GM19035 (cell line): ENCODE measurements around the gene CRLF2.
"Not testable (repeated sequence)": the region's sequence is repeated elsewhere in the genome, so short reads cannot be mapped to it uniquely, and the experiment has no call there.

Source experiments
- ATAC-seq: cut with Tn5 transposase; IDR thresholded peaks from one replicate; pipeline ENCODE4 v1.9.1; 2021; ENCODE audit not compliant: unreplicated experiment

The CRLF2 gene

GRCh38 chrX:1169189-1169588, 43.3 kb downstream of the CRLF2 start:
- no peak for ATAC-seq

GRCh38 chrX:1167918-1168481, 44.4 kb downstream of the CRLF2 start:
- ATAC-seq = no peak

DNA sequence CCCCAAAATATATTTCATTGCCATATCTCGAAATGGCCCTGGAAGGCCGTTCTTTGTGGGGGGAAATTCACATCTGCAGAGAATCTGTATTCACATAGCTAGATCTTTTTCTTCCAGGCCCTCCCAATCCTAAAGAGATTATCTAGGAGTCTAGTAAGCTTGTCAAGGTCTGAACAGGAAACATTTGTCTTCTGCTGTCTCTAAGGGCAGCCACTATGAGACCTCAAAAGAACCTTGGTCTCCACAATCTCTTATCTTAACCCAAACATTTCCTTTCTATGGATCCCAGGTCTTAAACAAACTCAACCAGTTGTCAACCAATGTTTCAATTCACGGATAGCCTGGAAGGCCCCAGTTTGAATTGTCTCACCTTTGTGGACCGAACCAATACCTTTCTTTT, 45.0 kb downstream of the CRLF2 start:
- no peak for ATAC-seq

GRCh38 chrX:1165535-1166196, 46.8 kb downstream of the CRLF2 start:
- ATAC-seq = no peak

DNA sequence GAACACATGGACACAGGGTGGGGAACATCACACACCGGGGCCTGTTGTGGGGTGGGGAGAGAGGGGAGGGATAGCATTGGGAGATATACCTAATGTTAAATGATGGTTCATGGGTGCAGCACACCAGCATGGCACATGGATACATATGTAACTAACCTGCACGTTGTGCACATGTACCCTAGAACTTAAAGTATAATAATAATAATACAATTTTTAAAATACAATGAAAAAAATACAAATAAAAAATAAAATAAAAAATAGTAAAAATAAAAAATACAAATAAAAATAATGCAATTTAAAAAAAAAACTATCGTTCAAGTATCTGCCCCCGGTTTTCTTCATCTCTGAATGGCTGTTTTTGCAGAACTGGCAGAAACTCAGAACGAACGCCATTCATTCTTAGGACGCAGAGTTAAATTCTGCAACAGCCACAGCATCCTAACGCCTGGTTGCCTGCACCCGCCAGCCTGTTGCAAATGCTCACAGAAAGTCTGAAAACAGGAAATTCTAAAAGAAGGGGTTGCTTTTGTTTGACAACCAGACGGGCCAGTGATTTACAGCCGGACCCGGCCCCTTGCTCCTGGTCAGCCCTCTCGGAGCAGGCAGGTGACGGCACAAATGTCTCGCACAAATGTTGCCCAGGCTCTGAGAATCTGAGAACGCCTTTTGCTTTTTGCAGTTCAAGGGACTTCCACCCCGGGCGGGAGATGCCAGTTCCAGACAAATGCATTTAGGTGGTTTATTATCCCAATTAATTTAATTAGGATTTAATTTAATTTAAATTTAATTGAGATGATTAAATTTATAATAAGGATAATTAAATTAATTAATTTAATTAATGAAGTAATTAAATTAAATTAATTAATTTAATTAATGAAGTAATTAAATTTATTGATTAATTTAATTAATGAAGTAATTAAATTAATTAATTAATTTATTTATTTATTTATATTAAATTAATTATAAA, 47.8 kb downstream of the CRLF2 start:
- no peak for ATAC-seq

DNA sequence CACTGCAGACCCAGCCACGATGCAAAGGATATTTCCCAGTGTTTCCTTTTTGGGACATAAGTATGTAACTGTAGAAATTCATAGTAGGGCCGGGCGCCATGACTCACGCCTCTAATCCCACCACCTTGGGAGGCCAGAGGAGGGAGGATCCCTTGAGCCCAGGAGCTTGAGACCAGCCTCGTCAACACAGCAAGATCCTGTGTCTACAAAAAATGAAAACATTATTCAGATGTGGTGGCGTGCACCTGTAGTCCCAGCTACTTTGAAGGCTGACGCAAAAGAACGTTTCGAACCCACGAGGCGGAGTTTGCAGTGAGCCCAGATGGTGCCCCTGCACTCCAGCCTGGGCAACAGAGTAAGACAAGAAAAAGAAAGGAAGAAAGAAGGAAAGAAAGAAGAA, 49.2 kb downstream of the CRLF2 start:
- ATAC-seq = no peak

GRCh38 chrX:1162119-1162916, 50.1 kb downstream of the CRLF2 start:
- no peak for ATAC-seq

DNA sequence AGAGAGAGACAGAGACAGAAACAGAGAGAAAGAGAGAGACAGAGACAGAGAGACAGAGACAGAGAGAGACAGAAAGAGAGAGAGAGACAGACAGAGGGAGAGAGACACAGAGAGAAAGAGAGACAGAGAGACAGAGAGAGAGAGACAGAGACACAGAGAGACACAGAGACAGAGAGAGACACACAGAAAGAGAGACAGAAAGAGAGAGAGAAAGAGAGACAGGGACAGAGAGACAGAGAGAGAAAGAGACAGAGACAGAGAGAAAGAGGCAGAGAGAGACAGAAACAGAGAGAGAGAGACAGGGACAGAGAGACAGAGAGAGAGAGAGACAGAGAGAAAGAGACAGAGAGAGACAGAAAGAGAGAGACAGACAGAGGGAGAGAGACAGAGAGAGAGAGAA, 52.9 kb downstream of the CRLF2 start:
- ATAC-seq = no peak

GRCh38 chrX:1156681-1157455, 55.6 kb downstream of the CRLF2 start:
- not testable (repeated sequence) for ATAC-seq

DNA sequence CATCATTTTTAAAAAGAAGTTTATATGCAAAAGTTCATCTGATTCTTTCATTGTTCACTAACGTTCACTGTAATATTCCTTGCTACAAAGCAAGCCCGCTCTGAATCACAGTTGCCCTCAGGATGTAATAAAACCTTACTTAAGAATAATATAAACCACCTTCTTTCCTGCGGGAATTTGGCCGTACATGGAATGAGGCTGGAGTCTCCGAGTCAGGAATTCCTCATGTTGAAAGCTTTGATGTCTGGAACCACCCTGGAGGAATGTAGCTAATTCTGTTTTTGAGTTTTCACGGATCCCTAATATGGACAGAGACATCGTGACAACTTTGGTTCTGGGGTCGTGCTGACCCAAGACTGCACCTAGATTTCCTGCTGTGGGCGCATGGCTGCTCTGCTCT, 58.5 kb downstream of the CRLF2 start:
- ATAC-seq = no peak

DNA sequence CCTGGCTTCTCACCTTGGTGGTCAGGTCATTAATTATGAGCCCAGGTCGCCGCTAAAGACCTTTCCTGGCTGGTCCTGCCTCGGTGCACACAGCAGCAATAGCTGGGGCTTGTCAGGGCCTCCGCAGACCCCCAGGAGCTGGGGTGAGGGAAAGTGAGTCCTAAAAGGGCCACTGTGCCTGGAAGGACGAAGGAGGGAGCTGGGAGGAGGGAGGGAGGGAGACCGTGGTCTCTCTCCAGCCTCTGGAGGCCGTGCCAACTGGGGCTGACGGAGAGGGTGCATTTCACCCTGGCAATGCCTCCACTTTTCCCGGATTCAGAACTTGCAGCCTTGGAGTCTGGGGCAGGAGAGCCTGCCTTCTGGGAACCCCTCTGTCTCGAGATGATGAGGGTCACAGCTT, 60.4 kb downstream of the CRLF2 start:
- ATAC-seq = no peak

GRCh38 chrX:1151378-1152077, 60.9 kb downstream of the CRLF2 start:
- no peak for ATAC-seq

GRCh38 chrX:1150569-1151347, 61.7 kb downstream of the CRLF2 start:
- ATAC-seq = no peak

- ATAC-seq = no peak
Observed at GRCh38 chrX:1147611-1148515, 64.6 kb downstream of the CRLF2 start.

DNA sequence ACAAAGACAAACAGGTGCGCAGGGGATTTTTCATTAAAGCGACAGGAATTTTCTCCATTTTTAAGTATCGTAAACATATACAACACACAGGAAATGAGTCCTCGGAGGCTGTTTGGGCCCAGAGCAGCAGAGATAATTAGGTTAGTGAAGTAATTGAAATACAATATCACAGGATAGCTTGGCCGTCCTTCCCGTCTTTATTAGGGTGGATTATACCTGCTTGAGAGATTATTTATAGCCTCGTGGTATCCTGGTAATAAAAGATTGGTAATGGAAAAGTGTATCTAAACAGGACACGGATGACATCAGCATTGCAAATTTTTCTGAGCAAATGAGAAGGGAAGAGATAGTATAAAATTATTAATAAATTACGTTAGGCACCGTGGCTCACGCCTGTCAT, 68.2 kb downstream of the CRLF2 start:
- ATAC-seq = no peak
